Adipocyte (in vitro differentiated cells): ENCODE data around the gene RTP3.
A peak's percentile ranks its signal among the peaks of the same experiment; 100 is the strongest.
"Not testable (repeated sequence)": the region's sequence is repeated elsewhere in the genome, so short reads cannot be mapped to it uniquely, and the experiment has no call there.

ENCODE experiments used
- DNase-seq: peaks from one replicate; pipeline ENCODE4 v3.0.0-alpha.2; 2015; ENCODE audit warnings: low read depth
- H3K27me3 ChIP-seq: replicated peaks from 2 replicates; pipeline ENCODE4 v1.7.0; 2013; ENCODE audit warnings: mild to moderate bottlenecking, low read length, moderate library complexity; ENCODE audit not compliant: control insufficient read depth, insufficient read depth
- H3K36me3 ChIP-seq: 2 replicates; pipeline ENCODE4 v1.7.0; 2013; ENCODE audit warnings: low read length, mild to moderate bottlenecking, moderate library complexity; ENCODE audit not compliant: control insufficient read depth, insufficient read depth, severe bottlenecking
- H3K4me1 ChIP-seq: 2 replicates; pipeline ENCODE4 v1.7.0; 2013; ENCODE audit warnings: mild to moderate bottlenecking, low read length, moderate library complexity; ENCODE audit not compliant: control insufficient read depth, insufficient read depth
- H3K4me3 ChIP-seq: 2 replicates; pipeline ENCODE4 v1.7.0; 2013; ENCODE audit warnings: mild to moderate bottlenecking, low read length, moderate library complexity
- H3K9ac ChIP-seq: 2 replicates; pipeline ENCODE4 v1.7.0; 2013; ENCODE audit warnings: mild to moderate bottlenecking, low read length, moderate library complexity
- H3K9me3 ChIP-seq: 2 replicates; pipeline ENCODE4 v1.7.0; 2013; ENCODE audit warnings: mild to moderate bottlenecking, low read length, moderate library complexity; ENCODE audit not compliant: control insufficient read depth

RTP3 gene

GRCh38 chr3:46541835-46542234 lies 44.1 kb downstream of the RTP3 start:
- DNase-seq = no peak
- peaks cover 15% of the 10 kb centered on the region for H3K4me1 ChIP-seq
- no peak overlapping the region for H3K4me3 ChIP-seq
- no peaks in the 10 kb centered on the region for H3K27me3 ChIP-seq
- no peak overlapping the region for H3K9ac ChIP-seq
- H3K36me3 ChIP-seq = no peaks in the 10 kb centered on the region
- no peaks in the 10 kb centered on the region for H3K9me3 ChIP-seq

DNA sequence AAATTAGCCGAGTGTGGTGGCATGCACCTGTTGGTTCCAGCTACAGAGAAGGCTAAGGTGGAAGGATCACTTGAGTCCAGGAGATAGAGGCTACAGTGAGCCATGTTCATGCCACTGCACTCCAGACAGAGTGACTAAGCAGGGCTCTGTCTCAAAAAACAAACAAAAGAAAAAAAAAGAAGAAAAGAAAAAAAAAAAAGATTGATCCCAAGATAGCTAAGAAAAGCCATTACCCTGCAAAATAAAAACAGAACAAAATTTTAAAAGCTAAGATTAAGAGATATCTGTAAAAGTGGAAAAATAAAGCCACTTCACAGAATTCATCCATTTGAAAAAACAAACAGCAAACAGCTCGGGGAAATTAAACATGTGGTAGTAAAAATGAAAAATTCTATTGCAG lies 44.6 kb downstream of the RTP3 start:
- peak overlapping the region; percentile 18 for H3K9ac ChIP-seq
- no peaks in the 10 kb centered on the region for H3K36me3 ChIP-seq
- H3K4me1 ChIP-seq = peaks cover 15% of the 10 kb centered on the region
- no peaks in the 10 kb centered on the region for H3K9me3 ChIP-seq
- DNase-seq = peak; percentile 31
- no peak overlapping the region for H3K4me3 ChIP-seq
- H3K27me3 ChIP-seq = no peaks in the 10 kb centered on the region

DNA sequence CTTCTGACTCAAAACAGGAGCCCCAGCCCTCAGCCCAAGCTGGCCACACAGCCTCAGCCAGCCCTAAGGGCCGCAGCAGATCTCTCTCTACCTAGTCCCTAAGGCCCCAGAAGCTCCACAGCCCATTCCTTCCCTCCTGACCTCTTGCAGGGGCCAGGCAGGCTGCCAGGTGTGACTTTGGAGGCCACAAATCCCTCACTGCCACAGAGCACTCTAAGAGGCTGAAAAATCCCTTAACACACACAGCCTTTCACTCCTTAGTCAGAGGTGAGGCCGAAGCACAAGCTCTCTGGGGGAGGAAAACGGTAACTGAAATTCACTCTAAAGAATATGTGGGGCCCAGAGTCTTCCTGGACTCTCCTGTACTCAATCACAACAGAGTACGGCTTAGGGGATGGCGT lies 45.0 kb downstream of the RTP3 start:
- no peak overlapping the region for H3K4me3 ChIP-seq
- no peaks in the 10 kb centered on the region for H3K9me3 ChIP-seq
- H3K36me3 ChIP-seq = no peaks in the 10 kb centered on the region
- peaks cover 15% of the 10 kb centered on the region for H3K4me1 ChIP-seq
- H3K9ac ChIP-seq = peak overlapping the region; percentile 18
- no peaks in the 10 kb centered on the region for H3K27me3 ChIP-seq
- no peak for DNase-seq

- H3K36me3 ChIP-seq = no peaks in the 10 kb centered on the region
- H3K9me3 ChIP-seq = no peaks in the 10 kb centered on the region
- no peak overlapping the region for H3K4me3 ChIP-seq
- no peak overlapping the region for H3K9ac ChIP-seq
- DNase-seq = no peak
- peaks cover 8% of the 10 kb centered on the region for H3K4me1 ChIP-seq
- no peaks in the 10 kb centered on the region for H3K27me3 ChIP-seq
Measured at GRCh38 chr3:46544771-46545503, 47.2 kb downstream of the RTP3 start.

GRCh38 chr3:46545818-46546630 lies 48.2 kb downstream of the RTP3 start:
- Histone ChIP-seq H3K9me3 (no peaks in the 10 kb centered on the region), H3K27me3 (no peaks in the 10 kb centered on the region), H3K4me1 (peaks cover 8% of the 10 kb centered on the region), H3K4me3 (no peak overlapping the region), H3K9ac (no peak overlapping the region), H3K36me3 (no peaks in the 10 kb centered on the region)
- no peak for DNase-seq

DNA sequence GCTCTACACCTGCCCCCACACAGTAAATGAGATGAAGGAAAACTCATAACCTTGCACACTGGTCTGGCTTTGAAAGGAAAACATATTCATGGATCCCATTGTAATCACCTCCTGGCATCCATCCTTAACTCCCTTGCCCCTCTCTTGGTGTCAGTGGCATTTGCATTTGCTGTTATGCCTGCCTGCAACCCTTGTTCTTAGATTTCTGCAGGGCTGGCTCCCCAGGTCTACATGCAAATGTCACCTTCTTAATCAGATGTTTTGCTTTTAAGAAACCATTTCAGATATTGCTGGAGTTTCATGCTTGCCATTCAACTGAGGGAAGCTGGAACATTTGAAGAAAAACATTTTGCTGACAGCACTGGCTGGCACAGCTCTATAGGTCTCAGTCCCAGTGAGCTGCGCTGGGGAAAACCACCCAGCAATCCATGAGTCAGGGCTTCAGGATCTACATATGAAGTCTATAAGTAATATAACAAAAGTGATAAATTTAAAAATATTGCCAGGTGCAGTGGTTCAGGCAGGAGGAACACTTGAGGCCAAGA lies 49.2 kb downstream of the RTP3 start:
- no peaks in the 10 kb centered on the region for H3K36me3 ChIP-seq
- no peak for DNase-seq
- H3K4me3 ChIP-seq = no peak overlapping the region
- H3K4me1 ChIP-seq = peaks cover 11% of the 10 kb centered on the region
- no peak overlapping the region for H3K9ac ChIP-seq
- no peaks in the 10 kb centered on the region for H3K9me3 ChIP-seq
- no peaks in the 10 kb centered on the region for H3K27me3 ChIP-seq

- not testable (repeated sequence) for H3K36me3 ChIP-seq, H3K9ac ChIP-seq, H3K27me3 ChIP-seq, H3K4me3 ChIP-seq, DNase-seq, H3K9me3 ChIP-seq
- H3K4me1 ChIP-seq = peaks cover 18% of the 10 kb centered on the region
Measured at GRCh38 chr3:46548611-46549010, 50.8 kb downstream of the RTP3 start.

- H3K4me3 ChIP-seq = no peak overlapping the region
- H3K36me3 ChIP-seq = no peaks in the 10 kb centered on the region
- H3K4me1 ChIP-seq = peaks cover 20% of the 10 kb centered on the region
- H3K27me3 ChIP-seq = no peaks in the 10 kb centered on the region
- no peak for DNase-seq
- H3K9ac ChIP-seq = no peak overlapping the region
- no peaks in the 10 kb centered on the region for H3K9me3 ChIP-seq
Measured at GRCh38 chr3:46549408-46549904, 51.7 kb downstream of the RTP3 start.

DNA sequence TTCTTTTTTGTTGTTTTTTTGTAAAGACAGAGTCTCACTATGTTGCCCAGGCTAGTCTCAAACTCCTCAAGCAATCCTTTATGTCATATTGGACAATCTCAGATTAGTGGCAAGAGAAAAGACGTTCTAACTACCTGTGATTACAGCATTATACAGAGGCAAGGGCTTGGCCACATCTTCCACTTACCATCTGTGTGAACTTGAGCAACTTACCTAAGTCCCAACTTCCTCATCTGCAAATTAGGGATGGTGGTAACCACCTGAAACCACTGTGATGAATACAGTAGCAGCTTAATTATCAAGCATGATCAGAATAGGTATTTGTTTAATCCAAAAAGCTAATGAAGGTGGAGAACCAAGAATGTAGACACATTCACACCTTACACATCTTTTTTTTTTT lies 52.2 kb downstream of the RTP3 start:
- Histone ChIP-seq H3K9ac (no peak overlapping the region), H3K4me3 (no peak overlapping the region), H3K27me3 (no peaks in the 10 kb centered on the region), H3K4me1 (peaks cover 20% of the 10 kb centered on the region), H3K36me3 (no peaks in the 10 kb centered on the region), H3K9me3 (peaks cover 2% of the 10 kb centered on the region)
- no peak for DNase-seq
